ENCODE data around the gene OR51B2.

The OR51B2 gene

DNA sequence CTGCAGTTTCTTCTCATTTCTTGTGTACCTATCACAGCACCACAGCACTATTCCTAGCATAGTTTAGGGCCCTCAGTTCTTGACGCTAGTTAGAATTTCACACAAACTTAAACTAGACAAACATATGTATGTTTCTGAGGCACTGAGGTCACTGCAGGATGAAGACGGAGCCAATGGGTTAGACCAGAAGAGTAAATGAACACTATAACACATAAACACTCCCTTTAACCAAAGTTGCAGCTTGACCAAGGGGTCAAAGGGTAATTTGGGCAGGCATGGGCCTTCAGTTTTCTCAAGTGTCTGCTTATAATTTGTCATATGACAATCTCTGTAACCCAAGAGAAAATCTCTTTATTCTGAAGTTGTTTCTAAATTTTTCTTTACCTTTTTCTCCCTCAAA is 41.5 kb downstream of the OR51B2 start:
- DNase-seq (ENCODE audit: low read depth): no peak

DNA sequence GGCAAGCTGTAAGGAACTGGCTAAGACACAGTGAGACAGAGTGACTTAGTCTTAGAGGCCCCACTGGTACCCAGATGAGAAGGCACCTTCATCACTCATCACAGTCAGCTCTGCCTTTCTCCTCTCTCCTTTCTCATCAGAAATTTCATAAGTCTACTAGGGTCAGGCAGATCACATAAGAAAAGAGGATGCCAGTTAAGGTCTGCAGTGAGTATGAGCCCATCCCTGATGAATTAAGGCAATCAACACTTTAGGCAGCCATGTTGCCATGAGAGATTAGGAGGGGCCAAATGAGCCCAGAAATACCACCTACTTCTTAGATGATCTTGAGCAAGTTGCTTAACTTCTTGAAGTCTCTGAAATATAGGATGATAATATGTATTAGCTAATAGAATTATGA is 42.5 kb downstream of the OR51B2 start:
- no peak for DNase-seq (ENCODE audit: low read depth)

DNA sequence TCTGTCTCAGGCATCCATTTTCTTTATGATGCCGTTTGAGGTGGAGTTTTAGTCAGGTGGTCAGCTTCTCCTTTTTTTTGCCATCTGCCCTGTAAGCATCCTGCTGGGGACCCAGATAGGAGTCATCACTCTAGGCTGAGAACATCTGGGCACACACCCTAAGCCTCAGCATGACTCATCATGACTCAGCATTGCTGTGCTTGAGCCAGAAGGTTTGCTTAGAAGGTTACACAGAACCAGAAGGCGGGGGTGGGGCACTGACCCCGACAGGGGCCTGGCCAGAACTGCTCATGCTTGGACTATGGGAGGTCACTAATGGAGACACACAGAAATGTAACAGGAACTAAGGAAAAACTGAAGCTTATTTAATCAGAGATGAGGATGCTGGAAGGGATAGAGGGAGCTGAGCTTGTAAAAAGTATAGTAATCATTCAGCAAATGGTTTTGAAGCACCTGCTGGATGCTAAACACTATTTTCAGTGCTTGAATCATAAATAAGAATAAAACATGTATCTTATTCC is 43.5 kb downstream of the OR51B2 start:
- no peak for DNase-seq (ENCODE audit: low read depth)

DNA sequence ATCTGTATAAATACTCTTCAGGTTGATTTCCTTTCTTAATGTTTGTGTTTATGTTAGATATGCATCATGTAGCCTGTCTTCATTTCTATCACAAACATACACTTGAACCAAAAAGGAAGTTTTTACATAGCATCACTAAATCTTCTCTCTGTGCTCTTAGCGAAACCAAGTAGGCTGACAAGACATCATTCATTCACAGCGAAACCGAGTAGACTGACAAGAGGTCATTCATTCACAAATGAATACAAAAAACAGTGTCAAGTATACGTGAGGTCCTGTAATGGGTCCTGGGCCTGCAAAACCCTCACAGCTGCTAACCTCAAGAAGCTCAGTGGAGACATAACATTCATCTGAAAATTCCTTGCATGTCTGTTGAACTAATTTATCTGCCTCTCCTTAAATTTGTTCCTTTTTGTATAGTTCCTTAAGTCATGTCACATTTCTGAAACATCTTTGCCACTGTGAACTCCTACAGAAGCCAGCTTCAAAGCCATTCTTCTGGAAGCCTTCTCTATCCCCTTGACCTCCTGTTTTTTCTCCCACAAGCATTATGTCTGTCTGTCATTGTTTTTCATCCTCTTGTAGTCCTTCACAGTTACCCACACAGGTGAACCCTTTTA is 44.5 kb downstream of the OR51B2 start:
- DNase-seq (ENCODE audit: low read depth): no peak

DNA sequence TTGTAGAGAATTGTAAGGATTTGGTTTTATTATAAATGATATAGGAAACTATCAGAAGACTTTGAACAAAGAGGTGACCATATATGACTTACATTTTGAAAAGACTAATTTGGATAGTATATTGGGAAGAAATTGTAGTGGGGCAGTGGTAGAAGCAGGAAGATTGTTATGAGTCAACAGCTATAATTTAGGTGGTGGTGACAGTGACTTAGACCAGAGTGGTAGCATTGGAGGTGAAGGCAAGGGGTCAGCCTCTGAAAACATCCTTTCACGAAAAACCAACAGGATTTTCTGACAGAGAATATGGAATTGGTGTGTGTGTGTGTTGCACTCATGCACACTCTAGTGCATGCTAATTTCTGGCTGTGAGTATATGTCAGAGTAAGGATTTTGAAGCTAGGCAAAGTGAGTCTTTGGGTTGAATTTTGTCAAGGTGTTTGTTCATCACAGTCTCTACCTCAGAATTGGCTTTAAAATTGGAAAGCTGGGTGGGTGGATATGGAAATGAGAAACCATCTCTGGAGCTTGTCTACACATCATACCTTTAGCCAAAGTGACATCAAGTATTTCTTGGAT is 46.2 kb downstream of the OR51B2 start:
- DNase-seq (ENCODE audit: low read depth): no peak

DNA sequence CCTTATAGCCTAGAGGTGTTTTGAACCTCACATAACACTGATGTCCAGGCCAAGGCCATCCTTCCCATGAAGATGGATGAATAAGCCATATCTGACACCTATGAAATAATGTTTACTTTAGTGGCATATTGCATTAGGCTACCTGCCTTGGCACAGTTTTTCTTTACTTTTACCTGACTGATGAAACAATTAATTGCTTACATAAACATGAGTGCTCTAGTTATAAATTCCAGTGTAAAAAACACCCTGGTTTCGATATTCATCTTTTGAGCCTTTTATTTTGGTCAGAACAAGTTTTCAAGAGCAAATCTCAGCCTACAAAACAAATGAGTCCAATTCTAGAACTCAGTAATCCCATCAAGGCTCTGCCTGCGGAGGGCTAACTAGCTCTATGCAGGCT is 47.4 kb downstream of the OR51B2 start:
- DNase-seq (ENCODE audit: low read depth): no peak

DNA sequence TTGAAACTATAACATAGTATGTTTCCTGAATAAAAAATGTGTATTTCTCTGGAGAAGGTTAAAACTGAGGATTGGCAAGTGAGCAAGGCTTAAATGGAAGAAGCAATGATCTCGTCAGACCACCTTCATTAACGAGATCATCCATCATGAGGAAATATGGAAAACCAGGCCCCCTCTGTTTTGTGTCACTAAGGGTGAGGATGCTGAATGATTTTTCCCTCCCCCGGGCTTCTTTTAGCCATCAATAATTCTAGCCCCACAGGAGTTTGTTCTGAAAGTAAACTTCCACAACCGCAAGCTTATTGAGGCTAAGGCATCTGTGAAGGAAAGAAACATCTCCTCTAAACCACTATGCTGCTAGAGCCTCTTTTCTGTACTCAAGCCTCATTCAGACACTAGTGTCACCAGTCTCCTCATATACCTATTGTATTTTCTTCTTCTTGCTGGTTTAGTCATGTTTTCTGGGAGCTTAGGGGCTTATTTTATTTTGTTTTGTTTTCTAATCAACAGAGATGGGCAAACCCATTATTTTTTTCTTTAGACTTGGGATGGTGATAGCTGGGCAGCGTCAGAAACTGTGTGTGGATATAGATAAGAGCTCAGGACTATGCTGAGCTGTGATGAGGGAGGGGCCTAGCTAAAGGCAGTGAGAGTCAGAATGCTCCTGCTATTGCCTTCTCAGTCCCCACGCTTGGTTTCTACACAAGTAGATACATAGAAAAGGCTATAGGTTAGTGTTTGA is 48.6 kb downstream of the OR51B2 start:
- DNase-seq (ENCODE audit: low read depth): no peak

DNA sequence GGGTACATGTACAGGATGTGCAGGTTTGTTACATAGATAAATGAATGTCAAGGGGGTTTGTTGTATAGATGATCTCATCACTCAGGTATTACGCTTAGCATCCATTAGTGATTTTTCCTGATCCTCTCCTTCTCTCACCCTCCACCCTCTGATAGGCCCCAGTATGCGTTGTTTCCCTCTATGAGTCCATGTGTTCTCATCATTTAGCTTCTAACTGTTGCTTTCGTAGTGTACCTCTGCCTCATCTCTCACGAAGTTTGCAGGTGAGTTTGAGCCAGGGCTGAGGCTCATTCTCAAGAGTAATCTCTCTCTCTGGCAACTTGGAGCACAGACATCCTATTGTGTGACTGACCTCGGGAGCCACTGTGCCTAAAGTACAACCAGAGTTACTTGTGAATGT is 49.7 kb downstream of the OR51B2 start:
- DNase-seq (ENCODE audit: low read depth): no peak

All from activated T-helper 1 cell treated with Interleukin-2 at 50 U/mL for 16 hours (primary cell).